ENCODE results near the gene PRSS33.

PRSS33 gene

GRCh38 chr16:2820836-2821486, 33.6 kb upstream of the PRSS33 start:
- no peak for DNase-seq (ENCODE audit: low spot score)

- DNase-seq (ENCODE audit: low spot score) = no peak
Measured at GRCh38 chr16:2819939-2820835, 32.8 kb upstream of the PRSS33 start.

DNA sequence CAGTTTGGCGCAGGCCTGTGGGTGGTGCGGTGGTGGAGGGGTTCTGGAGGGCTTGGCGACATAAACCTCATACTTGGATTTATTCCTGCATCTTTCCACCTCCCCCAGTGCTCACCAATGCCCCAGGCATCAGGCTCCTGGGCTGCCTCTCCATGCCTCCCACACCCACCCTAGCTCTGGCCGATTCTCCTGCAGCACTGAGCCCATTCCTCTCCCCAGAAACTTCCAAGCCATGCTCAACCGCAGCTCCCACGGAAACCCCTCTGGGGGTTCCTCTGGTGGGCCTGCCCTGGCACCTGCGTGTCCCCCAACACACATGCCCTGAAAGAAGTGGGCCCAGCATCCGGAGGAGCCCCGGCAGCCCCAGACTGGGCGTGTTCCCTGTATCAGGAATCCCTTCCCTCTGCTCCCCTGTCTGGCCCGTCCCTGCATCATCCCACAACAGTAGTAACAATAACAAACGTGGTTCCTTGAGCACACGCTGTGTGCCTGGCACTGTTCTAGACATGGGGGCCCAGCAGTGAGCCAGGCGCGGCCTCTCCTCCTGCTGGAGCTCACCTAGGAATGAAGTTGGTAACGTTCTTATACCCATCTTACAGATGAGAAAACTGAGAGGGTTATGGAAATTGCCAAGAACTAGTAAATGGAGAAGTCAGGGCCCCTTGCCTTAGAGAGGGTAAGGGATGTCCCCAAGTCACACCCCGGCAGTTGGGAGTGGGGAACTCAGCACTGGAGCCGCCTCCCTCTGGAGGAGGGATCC, 32.0 kb upstream of the PRSS33 start:
- DNase-seq (ENCODE audit: low spot score) = no peak

DNA sequence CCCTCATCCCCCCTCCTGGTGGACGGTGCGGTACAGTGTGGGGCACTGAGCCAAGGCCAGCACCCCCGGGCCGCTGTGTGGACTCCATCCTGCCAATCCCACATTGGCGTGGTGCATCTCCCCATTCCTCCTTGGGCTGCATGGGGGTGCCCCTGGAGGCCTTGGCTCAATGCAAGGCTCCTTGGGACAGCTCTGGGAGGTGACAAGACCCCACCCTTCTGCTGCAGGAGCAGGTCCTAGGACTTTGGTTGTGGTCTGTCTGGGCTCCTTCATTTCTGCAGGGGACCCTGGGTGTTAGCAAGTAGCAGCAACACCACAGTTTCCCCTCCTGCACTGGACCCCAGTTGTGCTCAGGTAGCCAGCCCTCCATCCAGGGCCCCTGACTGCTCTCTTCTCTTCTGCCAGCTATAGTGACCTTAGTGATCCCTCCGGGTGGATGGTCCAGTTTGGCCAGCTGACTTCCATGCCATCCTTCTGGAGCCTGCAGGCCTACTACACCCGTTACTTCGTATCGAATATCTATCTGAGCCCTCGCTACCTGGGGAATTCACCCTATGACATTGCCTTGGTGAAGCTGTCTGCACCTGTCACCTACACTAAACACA, 31.0 kb upstream of the PRSS33 start:
- DNase-seq (ENCODE audit: low spot score) = no peak

GRCh38 chr16:2817340-2818271, 30.2 kb upstream of the PRSS33 start:
- no peak for DNase-seq (ENCODE audit: low spot score)

DNA sequence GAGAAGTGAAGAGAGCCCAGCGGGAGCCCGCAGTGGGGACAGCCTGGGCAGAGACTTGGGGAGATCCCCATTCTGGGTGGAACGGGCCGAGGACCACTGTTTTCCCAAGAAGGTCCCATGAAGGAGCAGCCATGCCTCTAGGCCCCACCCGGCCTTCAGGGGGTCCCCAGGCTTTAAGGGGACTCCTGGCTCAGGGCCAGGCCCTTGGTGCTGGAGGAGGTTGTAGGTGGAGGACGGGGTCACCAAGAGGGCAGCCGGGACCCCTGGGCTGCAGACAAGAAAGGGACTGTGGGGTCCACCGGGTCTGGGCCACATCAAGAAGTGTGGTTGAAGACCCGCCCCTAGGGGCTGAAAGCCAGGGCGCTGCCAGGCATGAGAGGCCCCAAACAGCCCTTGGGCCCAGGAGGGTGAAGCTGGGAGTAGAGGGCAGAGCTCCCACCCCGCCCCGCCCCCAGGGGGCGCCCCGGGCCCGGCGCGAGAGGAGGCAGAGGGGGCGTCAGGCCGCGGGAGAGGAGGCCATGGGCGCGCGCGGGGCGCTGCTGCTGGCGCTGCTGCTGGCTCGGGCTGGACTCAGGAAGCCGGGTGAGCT, 29.5 kb upstream of the PRSS33 start, which contains the start of gene PRSS21:
PRSS21 (plus strand) TSS at position 487 of the 589 bp plus-strand sequence; CDS start at position 519, 32 bp downstream.
- peak; percentile 17 for DNase-seq (ENCODE audit: low spot score)

DNA sequence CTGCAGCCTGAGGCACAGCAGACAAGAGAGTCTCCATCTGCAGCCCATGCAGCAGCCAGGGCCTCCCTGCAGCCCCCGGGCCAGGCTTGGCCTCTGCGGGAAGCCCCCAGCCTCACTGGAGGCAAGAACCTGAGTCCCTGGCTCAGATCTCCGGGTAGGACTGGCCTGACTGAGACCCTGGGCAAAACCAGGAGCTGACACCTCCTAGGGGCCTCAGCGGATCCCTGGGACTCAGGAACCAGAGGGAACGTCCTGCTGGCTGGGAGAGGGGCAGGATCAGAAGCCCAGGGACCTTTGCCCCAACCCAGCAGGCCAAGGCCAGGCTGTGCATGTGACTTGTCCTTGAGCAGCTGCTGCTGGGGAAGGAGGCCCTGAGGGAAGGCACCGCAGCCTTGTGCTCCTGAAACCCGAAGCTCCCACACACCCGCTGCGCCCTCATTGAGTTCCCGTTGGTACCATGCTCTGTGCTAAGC, 28.0 kb upstream of the PRSS33 start:
- DNase-seq (ENCODE audit: low spot score) = no peak

- DNase-seq (ENCODE audit: low spot score) = no peak
Measured at GRCh38 chr16:2814551-2815298, 27.4 kb upstream of the PRSS33 start.

GRCh38 chr16:2813771-2814221, 26.4 kb upstream of the PRSS33 start:
- no peak for DNase-seq (ENCODE audit: low spot score)

DNA sequence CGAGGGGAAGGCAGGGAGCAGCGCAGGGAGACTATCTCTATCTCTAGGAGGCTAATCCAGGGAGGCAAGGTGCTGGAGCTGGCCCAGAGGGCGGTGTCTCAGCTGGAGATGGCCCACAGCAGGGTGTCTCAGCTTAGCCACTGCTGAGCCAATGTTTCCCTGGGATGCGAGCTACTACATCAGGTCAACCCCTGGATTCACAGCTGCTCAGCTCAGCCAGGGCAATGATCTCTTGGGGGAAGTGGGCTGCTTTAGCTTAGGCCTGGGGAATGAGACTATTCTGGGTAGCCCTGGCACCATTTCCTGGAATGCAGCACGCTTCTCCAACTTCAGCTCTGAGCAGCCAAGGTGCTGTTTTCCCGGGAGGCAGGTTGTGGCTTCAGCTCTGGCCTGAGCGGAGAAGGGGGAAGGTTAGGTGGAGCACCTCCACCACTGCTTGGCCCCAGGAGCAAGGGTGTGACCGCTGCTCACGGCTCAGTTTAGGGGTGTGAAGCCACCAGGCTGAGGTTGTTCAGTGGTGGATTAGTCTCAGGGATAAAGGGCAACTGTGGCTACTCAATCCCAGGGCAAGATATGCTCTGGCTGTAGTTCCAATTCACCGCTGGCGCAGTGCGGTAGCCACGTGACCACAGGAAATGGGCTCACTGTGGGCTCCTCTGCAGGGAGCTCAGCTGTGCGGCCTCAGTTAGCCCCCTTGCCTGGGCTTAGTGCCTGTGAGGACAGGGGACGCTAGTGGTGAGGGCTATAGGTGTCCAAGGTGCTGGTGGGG, 24.5 kb upstream of the PRSS33 start:
- no peak for DNase-seq (ENCODE audit: low spot score)

DNA sequence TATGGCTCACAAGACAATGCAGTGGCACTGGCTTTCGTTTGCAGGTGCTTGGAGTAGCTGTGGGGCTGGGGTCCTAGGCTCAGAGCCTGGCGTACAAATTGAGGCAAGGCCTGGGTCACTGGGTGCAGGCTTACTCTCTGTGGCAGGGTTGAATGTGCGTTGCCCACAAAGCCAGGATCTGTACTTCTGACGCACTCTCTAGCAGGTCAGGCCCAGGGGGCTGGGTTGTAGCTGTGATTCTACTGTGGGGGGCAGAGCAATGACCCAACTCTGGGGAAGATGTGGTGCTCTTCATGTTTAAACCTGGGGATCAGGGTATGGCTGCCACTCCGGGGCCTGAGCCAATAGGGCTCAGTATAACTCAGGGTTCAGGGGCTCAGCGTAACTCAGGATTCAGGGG, 23.3 kb upstream of the PRSS33 start:
- DNase-seq (ENCODE audit: low spot score) = no peak

- DNase-seq (ENCODE audit: low spot score) = no peak
Measured at GRCh38 chr16:2809149-2809760, 21.9 kb upstream of the PRSS33 start.

DNA sequence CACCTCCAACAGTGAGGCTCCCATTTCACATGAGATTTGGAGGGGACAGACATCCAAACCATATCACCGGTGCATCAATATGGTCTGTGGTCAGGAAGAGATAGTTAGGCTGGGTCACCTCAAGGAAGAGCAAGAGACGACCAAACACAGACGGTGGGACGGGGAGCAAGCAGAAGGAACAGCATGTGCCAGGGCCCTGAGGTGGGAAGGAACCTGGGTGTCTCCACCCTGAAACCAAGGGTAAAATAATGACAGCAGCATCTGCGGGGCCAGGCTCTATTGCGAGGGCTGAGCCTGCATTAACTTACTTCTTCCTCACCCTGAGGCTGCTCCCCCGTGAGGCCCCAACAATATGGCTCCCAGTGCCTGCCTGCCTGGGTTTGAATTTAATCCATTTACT, 20.8 kb upstream of the PRSS33 start:
- no peak for DNase-seq (ENCODE audit: low spot score)

DNA sequence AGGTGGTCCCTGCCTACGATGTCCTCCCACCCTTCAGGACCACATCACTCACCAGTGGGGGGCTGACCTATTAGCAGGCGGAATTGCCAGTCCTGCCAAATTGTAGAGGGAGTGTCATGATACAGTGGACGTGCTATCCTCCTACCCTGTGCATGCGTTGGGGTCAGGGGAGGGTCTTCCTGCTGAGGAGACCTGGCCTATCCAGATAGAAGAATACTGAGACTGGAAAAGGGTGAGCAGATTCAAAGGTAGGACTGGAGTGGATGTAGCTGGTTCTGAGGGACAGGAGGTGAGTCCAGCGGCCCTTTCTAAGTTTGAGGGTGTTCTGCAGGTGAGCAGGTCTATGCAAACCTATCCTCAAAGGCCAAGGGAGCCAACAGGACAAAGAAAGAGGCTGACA, 18.9 kb upstream of the PRSS33 start:
- no peak for DNase-seq (ENCODE audit: low spot score)

- no peak for DNase-seq (ENCODE audit: low spot score)
Measured at GRCh38 chr16:2804728-2805127, 17.4 kb upstream of the PRSS33 start.

- DNase-seq (ENCODE audit: low spot score) = no peak
Measured at GRCh38 chr16:2803545-2804195, 16.3 kb upstream of the PRSS33 start.

- no peak for DNase-seq (ENCODE audit: low spot score)
Measured at GRCh38 chr16:2799859-2800226, 12.5 kb upstream of the PRSS33 start.
